GM23338 (cell line): Measurements from ENCODE around the gene PSMA8. TPM values are rescaled to one million over a fixed set of nuclear protein-coding genes. Genes with fewer than 3 reads are reported as not detected.

Experiments used
- ATAC-seq: fragments of 200-7000 bp; cut with Tn5 transposase; 3 replicates; pipeline ENCODE4 v1.9.1; 2020
- DNase-seq: peaks from one replicate; pipeline ENCODE4 v3.0.0-alpha.2; 2015; ENCODE audit warnings: low spot score
- H2AFZ ChIP-seq: fragments of 200-600 bp; sonication (generic); 2 replicates; pipeline ENCODE4 v1.8.0; 2016; ENCODE audit warnings: antibody characterized with exemption, mild to moderate bottlenecking, moderate library complexity
- H3F3A ChIP-seq: fragments of 200-600 bp; sonication (generic); replicated peaks from 2 replicates; pipeline ENCODE4 v1.8.0; 2017; ENCODE audit warnings: antibody characterized with exemption, mixed run types, low read depth
- H3K27ac ChIP-seq: fragments of 200-600 bp; sonication (generic); 2 replicates; pipeline ENCODE4 v1.6.1; 2016; ENCODE audit warnings: low read depth
- H3K27me3 ChIP-seq: fragments of 200-600 bp; sonication (generic); 2 replicates; pipeline ENCODE4 v1.8.0; 2016; ENCODE audit warnings: mild to moderate bottlenecking, mixed run types, moderate library complexity; ENCODE audit not compliant: insufficient read depth
- H3K36me3 ChIP-seq: fragments of 200-600 bp; sonication (generic); 2 replicates; pipeline ENCODE4 v1.8.0; 2016; ENCODE audit warnings: mild to moderate bottlenecking; ENCODE audit not compliant: insufficient read depth
- H3K4me1 ChIP-seq: fragments of 200-600 bp; sonication (generic); 2 replicates; pipeline ENCODE4 v1.8.0; 2016; ENCODE audit warnings: mild to moderate bottlenecking, moderate library complexity; ENCODE audit not compliant: insufficient read depth
- H3K4me2 ChIP-seq: fragments of 200-600 bp; sonication (generic); 2 replicates; pipeline ENCODE4 v1.7.1; 2017; ENCODE audit warnings: mixed run types
- H3K4me3 ChIP-seq: fragments of 200-600 bp; sonication (generic); 2 replicates; pipeline ENCODE4 v1.6.1; 2016; ENCODE audit warnings: mixed run types
- H3K79me2 ChIP-seq: fragments of 200-600 bp; sonication (generic); replicated peaks from 2 replicates; pipeline ENCODE4 v1.8.0; 2017; ENCODE audit warnings: mild to moderate bottlenecking; ENCODE audit not compliant: insufficient read depth
- H3K9me2 ChIP-seq: fragments of 200-600 bp; sonication (generic); 2 replicates; pipeline ENCODE4 v1.8.0; 2017; ENCODE audit not compliant: insufficient read depth
- H4K20me1 ChIP-seq: fragments of 200-600 bp; sonication (generic); replicated peaks from 2 replicates; pipeline ENCODE4 v1.8.0; 2017; ENCODE audit warnings: mild to moderate bottlenecking; ENCODE audit not compliant: insufficient read depth
- H3K27ac Mint-ChIP-seq: 2 replicates; pipeline ENCODE4 v1.8.0; 2020; ENCODE audit warnings: inconsistent platforms, mild to moderate bottlenecking, moderate library complexity, mixed read lengths
- H3K27me3 Mint-ChIP-seq: 3 replicates; pipeline ENCODE4 v1.8.0; 2022; ENCODE audit warnings: low read depth, mild to moderate bottlenecking, moderate library complexity, mixed read lengths, inconsistent platforms; ENCODE audit not compliant: insufficient read depth, poor library complexity
- H3K36me3 Mint-ChIP-seq: 3 replicates; pipeline ENCODE4 v1.8.0; 2021; ENCODE audit warnings: low read depth, mild to moderate bottlenecking, inconsistent platforms, moderate library complexity, mixed read lengths
- H3K4me1 Mint-ChIP-seq: 3 replicates; pipeline ENCODE4 v1.8.0; 2020; ENCODE audit warnings: mild to moderate bottlenecking, inconsistent platforms, mixed read lengths
- H3K4me3 Mint-ChIP-seq: 3 replicates; pipeline ENCODE4 v1.8.0; 2021; ENCODE audit warnings: moderate library complexity, mild to moderate bottlenecking, inconsistent platforms, mixed read lengths
- H3K9me3 Mint-ChIP-seq: 3 replicates; pipeline ENCODE4 v1.8.0; 2020; ENCODE audit warnings: moderate library complexity, mild to moderate bottlenecking, inconsistent platforms, mixed read lengths
- CREB1 ChIP-seq: fragments of 250-450 bp; sonication (Bioruptor Pico); IDR thresholded peaks from 2 replicates; pipeline ENCODE4 v1.5.0; 2020; ENCODE audit warnings: low read depth, mild to moderate bottlenecking, moderate library complexity
- CTCF ChIP-seq, 2 experiments: fragments of 200-600 bp in 1 of 2; sonication (generic) in 1 of 2; conservative IDR thresholded peaks; 2 replicates each; pipeline versions ENCODE4 v1.5.1 to v1.6.1; 2016 to 2017; ENCODE audit warnings: antibody characterized with exemption in 2 of 2, low read depth in 2 of 2, mild to moderate bottlenecking in 2 of 2, moderate library complexity in 1 of 2
- EZH2 ChIP-seq: fragments of 200-600 bp; sonication (generic); IDR thresholded peaks from one replicate; pipeline ENCODE4 v1.8.0; 2017; ENCODE audit warnings: antibody characterized with exemption, mild to moderate bottlenecking, low read depth; ENCODE audit not compliant: unreplicated experiment
- EZH2phosphoT487 ChIP-seq: fragments of 200-600 bp; sonication (generic); IDR thresholded peaks from one replicate; pipeline ENCODE4 v1.8.1; 2018; ENCODE audit warnings: antibody characterized with exemption; ENCODE audit not compliant: unreplicated experiment
- JUNB ChIP-seq: IDR thresholded peaks from one replicate; pipeline ENCODE4 v1.6.1; 2016; ENCODE audit warnings: antibody characterized with exemption; ENCODE audit not compliant: unreplicated experiment
- NANOG ChIP-seq: IDR thresholded peaks from 2 replicates; pipeline ENCODE4 v1.6.1; 2016; ENCODE audit warnings: antibody characterized with exemption, borderline replicate concordance
- POLR2AphosphoS5 ChIP-seq: IDR thresholded peaks from 2 replicates; pipeline ENCODE4 v1.6.1; 2016; ENCODE audit warnings: antibody characterized with exemption, low read depth
- REST ChIP-seq: IDR thresholded peaks from one replicate; pipeline ENCODE4 v1.6.1; 2018; ENCODE audit warnings: antibody characterized with exemption; ENCODE audit not compliant: unreplicated experiment
- STAT1 ChIP-seq: IDR thresholded peaks from one replicate; pipeline ENCODE4 v1.6.1; 2016; ENCODE audit warnings: antibody characterized with exemption; ENCODE audit not compliant: unreplicated experiment
- ZNF114 ChIP-seq: fragments of 250-450 bp; sonication (Bioruptor Pico); IDR thresholded peaks from 2 replicates; pipeline ENCODE4 v1.5.0; 2020; ENCODE audit warnings: mild to moderate bottlenecking, moderate library complexity
- ZNF462 ChIP-seq: fragments of 250-450 bp; sonication (Bioruptor Pico); IDR thresholded peaks from 2 replicates; pipeline ENCODE4 v1.5.0; 2020; ENCODE audit warnings: mild to moderate bottlenecking, moderate library complexity
- polyA plus RNA-seq: library from polyadenylated mRNA; unstranded; fragments of >200 nt; fragmentation: Nextera tagmentation; extraction: Ambion mirVana; gene quantifications from 2 replicates; pipeline ENCODE4 v1.2.1, GENCODE V29; 2016
- total RNA-seq: library from RNA; depleted of rRNA; stranded (reverse); fragments of >200 nt; shearing (Covaris generic); gene quantifications from 2 replicates; pipeline ENCODE4 v1.2.3, GENCODE V29; 2014

PSMA8 gene
- total and polyA plus RNA-seq, 2 experiments from 2014 or later, result not detected

GRCh38 chr18:26096852-26097251 is 36.8 kb upstream of the PSMA8 start (continued):
- TF ChIP-seq EZH2phosphoT487 (no peak), NANOG (no peak), ZNF114 (CRISPR knock-in tag) (no peak), STAT1 (no peak), CREB1 (CRISPR knock-in tag) (no peak)

- no peak overlapping the region for H2AFZ ChIP-seq
- ATAC-seq, result no peak
Measured at GRCh38 chr18:26097563-26097962, 36.1 kb upstream of the PSMA8 start.

More at GRCh38 chr18:26097563-26097962, 36.1 kb upstream of the PSMA8 start:
- no peaks in the 10 kb centered on the region for H3K27me3 ChIP-seq
- H3K4me1 ChIP-seq, result no peaks in the 10 kb centered on the region
- no peaks in the 10 kb centered on the region for H3K79me2 ChIP-seq
- H4K20me1 ChIP-seq, result no peaks in the 10 kb centered on the region
- no peaks in the 10 kb centered on the region for H3F3A ChIP-seq
- peaks cover 3% of the 10 kb centered on the region; the same call in 2 of the 3 replicates for H3K9me3 Mint-ChIP-seq
- H3K4me3 ChIP-seq, result no peak overlapping the region
- DNase-seq, result no peak
- no peak overlapping the region for H3K4me2 ChIP-seq
- no peak overlapping the region for H3K27ac ChIP-seq
- no peaks in the 10 kb centered on the region for H3K36me3 ChIP-seq
- no peaks in the 10 kb centered on the region for H3K27me3 Mint-ChIP-seq
- no peak overlapping the region for H3K27ac Mint-ChIP-seq
- no peak overlapping the region for H3K4me3 Mint-ChIP-seq
- H3K4me1 Mint-ChIP-seq, result no peaks in the 10 kb centered on the region
- H3K36me3 Mint-ChIP-seq, result no peaks in the 10 kb centered on the region
- peaks cover 4% of the 10 kb centered on the region for H3K9me2 ChIP-seq
- TF ChIP-seq EZH2, result no peak
- TF ChIP-seq ZNF462 (CRISPR knock-in tag), result no peak
- TF ChIP-seq POLR2AphosphoS5, result no peak
- TF ChIP-seq JUNB, result no peak
- no peak for TF ChIP-seq EZH2phosphoT487
- TF ChIP-seq ZNF114 (CRISPR knock-in tag), result no peak
- TF ChIP-seq STAT1, result no peak
- no peak for TF ChIP-seq CTCF (conservative IDR thresholded peaks at IDR 0.05; ENCODE audit: low read depth in 2 of 2)
- no peak for TF ChIP-seq NANOG
- no peak for TF ChIP-seq REST
- TF ChIP-seq CREB1 (CRISPR knock-in tag), result no peak
